Fibroblast of lung (primary cell): Measurements from ENCODE around the gene PLA2G2C.

Experiments
- CTCF ChIP-seq, 2 donors: IDR thresholded peaks in 1 of 2; conservative IDR thresholded peaks in 1 of 2; 1 replicate in 1 of 2; 2 replicates in 1 of 2; pipeline ENCODE4 v1.5.1; 2011 to 2012; ENCODE audit warnings: low read length in 2 of 2, control low read depth in 1 of 2, inconsistent platforms in 1 of 2, low read depth in 1 of 2, mild to moderate bottlenecking in 1 of 2
- EZH2 ChIP-seq: IDR thresholded peaks from 2 replicates; pipeline ENCODE4 v1.5.1; 2012; ENCODE audit warnings: low read length, control low read depth, mild to moderate bottlenecking; ENCODE audit errors: missing control alignments

GRCh38 chr1:20195462-20195780 is 9.1 kb upstream of the PLA2G2C start:
- TF ChIP-seq EZH2: no peak
- no peak for TF ChIP-seq CTCF (conservative IDR thresholded peaks at IDR 0.05 in 1 of 2, IDR thresholded peaks at IDR 0.05 in 1 of 2; ENCODE audit: low read depth in 1 of 2, low read length in 2 of 2)
